HepG2 (cell line): ENCODE data around the gene INSRR.

Experiments used
- CERS6 ChIP-seq: sonication (generic); formaldehyde crosslinking; IDR thresholded peaks from 2 replicates; pipeline ENCODE4 v1.5.0; 2020; ENCODE audit warnings: missing genetic modification reagents
- CREM ChIP-seq, 2 experiments: sonication (generic) in 1 of 2; formaldehyde crosslinking in 1 of 2; IDR thresholded peaks; 2 replicates each; pipeline versions ENCODE4 v1.4.0 to v1.6.1; 2016 to 2020; ENCODE audit warnings: antibody characterized with exemption in 1 of 2, mild to moderate bottlenecking in 1 of 2, missing genetic modification reagents in 1 of 2
- KLF16 ChIP-seq, 2 experiments: sonication (generic) in 1 of 2; formaldehyde crosslinking in 1 of 2; IDR thresholded peaks; 2 replicates each; pipeline versions ENCODE4 v1.6.1 to v1.8.0; 2016 to 2023; ENCODE audit warnings: missing genetic modification reagents in 2 of 2, missing compliant biosample characterization in 1 of 2
- POLR2A ChIP-seq, 2 experiments: IDR thresholded peaks; 2 replicates each; pipeline ENCODE4 v1.6.1; 2011; ENCODE audit warnings: low read depth in 2 of 2, low read length in 2 of 2, mild to moderate bottlenecking in 1 of 2, moderate library complexity in 1 of 2; ENCODE audit not compliant: insufficient read depth in 1 of 2
- SP140L ChIP-seq: sonication (generic); formaldehyde crosslinking; IDR thresholded peaks from 2 replicates; pipeline ENCODE4 v1.4.0; 2020; ENCODE audit warnings: missing genetic modification reagents, borderline replicate concordance
- TAF1 ChIP-seq: sonication (generic); formaldehyde crosslinking; IDR thresholded peaks from 2 replicates; pipeline ENCODE4 v1.4.0; 2020; ENCODE audit warnings: missing genetic modification reagents
- ZNF441 ChIP-seq: sonication (generic); formaldehyde crosslinking; IDR thresholded peaks from 2 replicates; pipeline ENCODE4 v1.7.0; 2021; ENCODE audit warnings: missing genetic modification reagents, borderline replicate concordance
- ZNF496 ChIP-seq: sonication (generic); formaldehyde crosslinking; IDR thresholded peaks from 2 replicates; pipeline ENCODE4 v1.8.1; 2023; ENCODE audit warnings: mild to moderate bottlenecking, moderate library complexity, missing genetic modification reagents; ENCODE audit not compliant: insufficient replicate concordance
- TF ChIP-seq, protein P1 (sequence below): sonication (generic); formaldehyde crosslinking; IDR thresholded peaks from 2 replicates; pipeline ENCODE4 v1.4.0; 2020; ENCODE audit warnings: missing genetic modification reagents, mild to moderate bottlenecking, borderline replicate concordance
- TF ChIP-seq, protein P2 (sequence below): sonication (generic); formaldehyde crosslinking; IDR thresholded peaks from 2 replicates; pipeline ENCODE4 v1.5.0; 2020; ENCODE audit warnings: mild to moderate bottlenecking, missing genetic modification reagents, moderate library complexity
- TF ChIP-seq, protein P3 (sequence below): sonication (generic); formaldehyde crosslinking; IDR thresholded peaks from 2 replicates; pipeline ENCODE4 v1.5.0; 2020; ENCODE audit warnings: missing genetic modification reagents, mild to moderate bottlenecking, borderline replicate concordance
- TF ChIP-seq, protein P4 (sequence below): sonication (generic); formaldehyde crosslinking; IDR thresholded peaks from 2 replicates; pipeline ENCODE4 v1.5.0; 2020; ENCODE audit warnings: mild to moderate bottlenecking, missing genetic modification reagents

- TF ChIP-seq POLR2A (IDR thresholded peaks at IDR 0.05; ENCODE audit: insufficient read depth in 1 of 2, low read depth in 2 of 2, low read length in 2 of 2) (no peak), CREM (IDR thresholded peaks at IDR 0.05) (no peak), CREM (CRISPR knock-in tag; IDR thresholded peaks at IDR 0.05) (no peak), KLF16 (CRISPR knock-in tag; IDR thresholded peaks at IDR 0.05) (no peak), ZNF441 (CRISPR knock-in tag) (no peak), TAF1 (CRISPR knock-in tag) (no peak), SP140L (CRISPR knock-in tag) (no peak), CERS6 (no peak), ZNF496 (CRISPR knock-in tag) (no peak)
- TF ChIP-seq, protein P1, sequence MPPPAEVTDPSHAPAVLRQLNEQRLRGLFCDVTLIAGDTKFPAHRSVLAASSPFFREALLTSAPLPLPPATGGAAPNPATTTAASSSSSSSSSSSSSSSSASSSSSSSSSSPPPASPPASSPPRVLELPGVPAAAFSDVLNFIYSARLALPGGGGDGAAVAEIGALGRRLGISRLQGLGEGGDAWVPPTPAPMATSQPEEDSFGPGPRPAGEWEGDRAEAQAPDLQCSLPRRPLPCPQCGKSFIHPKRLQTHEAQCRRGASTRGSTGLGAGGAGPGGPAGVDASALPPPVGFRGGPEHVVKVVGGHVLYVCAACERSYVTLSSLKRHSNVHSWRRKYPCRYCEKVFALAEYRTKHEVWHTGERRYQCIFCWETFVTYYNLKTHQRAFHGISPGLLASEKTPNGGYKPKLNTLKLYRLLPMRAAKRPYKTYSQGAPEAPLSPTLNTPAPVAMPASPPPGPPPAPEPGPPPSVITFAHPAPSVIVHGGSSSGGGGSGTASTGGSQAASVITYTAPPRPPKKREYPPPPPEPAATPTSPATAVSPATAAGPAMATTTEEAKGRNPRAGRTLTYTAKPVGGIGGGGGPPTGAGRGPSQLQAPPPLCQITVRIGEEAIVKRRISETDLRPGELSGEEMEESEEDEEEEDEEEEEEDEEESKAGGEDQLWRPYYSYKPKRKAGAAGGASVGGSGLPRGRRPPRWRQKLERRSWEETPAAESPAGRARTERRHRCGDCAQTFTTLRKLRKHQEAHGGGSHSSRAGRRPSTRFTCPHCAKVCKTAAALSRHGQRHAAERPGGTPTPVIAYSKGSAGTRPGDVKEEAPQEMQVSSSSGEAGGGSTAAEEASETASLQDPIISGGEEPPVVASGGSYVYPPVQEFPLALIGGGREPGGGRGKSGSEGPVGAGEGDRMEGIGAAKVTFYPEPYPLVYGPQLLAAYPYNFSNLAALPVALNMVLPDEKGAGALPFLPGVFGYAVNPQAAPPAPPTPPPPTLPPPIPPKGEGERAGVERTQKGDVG (CRISPR knock-in tag), result no peak
- TF ChIP-seq, protein P2, sequence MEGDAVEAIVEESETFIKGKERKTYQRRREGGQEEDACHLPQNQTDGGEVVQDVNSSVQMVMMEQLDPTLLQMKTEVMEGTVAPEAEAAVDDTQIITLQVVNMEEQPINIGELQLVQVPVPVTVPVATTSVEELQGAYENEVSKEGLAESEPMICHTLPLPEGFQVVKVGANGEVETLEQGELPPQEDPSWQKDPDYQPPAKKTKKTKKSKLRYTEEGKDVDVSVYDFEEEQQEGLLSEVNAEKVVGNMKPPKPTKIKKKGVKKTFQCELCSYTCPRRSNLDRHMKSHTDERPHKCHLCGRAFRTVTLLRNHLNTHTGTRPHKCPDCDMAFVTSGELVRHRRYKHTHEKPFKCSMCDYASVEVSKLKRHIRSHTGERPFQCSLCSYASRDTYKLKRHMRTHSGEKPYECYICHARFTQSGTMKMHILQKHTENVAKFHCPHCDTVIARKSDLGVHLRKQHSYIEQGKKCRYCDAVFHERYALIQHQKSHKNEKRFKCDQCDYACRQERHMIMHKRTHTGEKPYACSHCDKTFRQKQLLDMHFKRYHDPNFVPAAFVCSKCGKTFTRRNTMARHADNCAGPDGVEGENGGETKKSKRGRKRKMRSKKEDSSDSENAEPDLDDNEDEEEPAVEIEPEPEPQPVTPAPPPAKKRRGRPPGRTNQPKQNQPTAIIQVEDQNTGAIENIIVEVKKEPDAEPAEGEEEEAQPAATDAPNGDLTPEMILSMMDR (CRISPR knock-in tag), result no peak
- TF ChIP-seq, protein P3, sequence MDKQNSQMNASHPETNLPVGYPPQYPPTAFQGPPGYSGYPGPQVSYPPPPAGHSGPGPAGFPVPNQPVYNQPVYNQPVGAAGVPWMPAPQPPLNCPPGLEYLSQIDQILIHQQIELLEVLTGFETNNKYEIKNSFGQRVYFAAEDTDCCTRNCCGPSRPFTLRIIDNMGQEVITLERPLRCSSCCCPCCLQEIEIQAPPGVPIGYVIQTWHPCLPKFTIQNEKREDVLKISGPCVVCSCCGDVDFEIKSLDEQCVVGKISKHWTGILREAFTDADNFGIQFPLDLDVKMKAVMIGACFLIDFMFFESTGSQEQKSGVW (CRISPR knock-in tag), result no peak
- TF ChIP-seq, protein P4, sequence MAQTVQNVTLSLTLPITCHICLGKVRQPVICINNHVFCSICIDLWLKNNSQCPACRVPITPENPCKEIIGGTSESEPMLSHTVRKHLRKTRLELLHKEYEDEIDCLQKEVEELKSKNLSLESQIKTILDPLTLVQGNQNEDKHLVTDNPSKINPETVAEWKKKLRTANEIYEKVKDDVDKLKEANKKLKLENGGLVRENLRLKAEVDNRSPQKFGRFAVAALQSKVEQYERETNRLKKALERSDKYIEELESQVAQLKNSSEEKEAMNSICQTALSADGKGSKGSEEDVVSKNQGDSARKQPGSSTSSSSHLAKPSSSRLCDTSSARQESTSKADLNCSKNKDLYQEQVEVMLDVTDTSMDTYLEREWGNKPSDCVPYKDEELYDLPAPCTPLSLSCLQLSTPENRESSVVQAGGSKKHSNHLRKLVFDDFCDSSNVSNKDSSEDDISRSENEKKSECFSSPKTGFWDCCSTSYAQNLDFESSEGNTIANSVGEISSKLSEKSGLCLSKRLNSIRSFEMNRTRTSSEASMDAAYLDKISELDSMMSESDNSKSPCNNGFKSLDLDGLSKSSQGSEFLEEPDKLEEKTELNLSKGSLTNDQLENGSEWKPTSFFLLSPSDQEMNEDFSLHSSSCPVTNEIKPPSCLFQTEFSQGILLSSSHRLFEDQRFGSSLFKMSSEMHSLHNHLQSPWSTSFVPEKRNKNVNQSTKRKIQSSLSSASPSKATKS (CRISPR knock-in tag), result no peak
These were observed 56.4 kb downstream of the INSRR start for GRCh38 chr1:156802421-156802935.
